Neural cell (in vitro differentiated cells): ENCODE data around the gene MARCHF9.

Experiments used
- POLR2AphosphoS5 ChIP-seq: IDR thresholded peaks from 2 replicates; pipeline ENCODE4 v1.6.1; 2012
- TF ChIP-seq, protein P1 (sequence below): fragments of 450-650 bp; IDR thresholded peaks from 2 replicates; pipeline ENCODE4 v1.5.1; 2014; ENCODE audit warnings: antibody characterized with exemption, mild to moderate bottlenecking, moderate library complexity; ENCODE audit not compliant: poor library complexity, severe bottlenecking

DNA sequence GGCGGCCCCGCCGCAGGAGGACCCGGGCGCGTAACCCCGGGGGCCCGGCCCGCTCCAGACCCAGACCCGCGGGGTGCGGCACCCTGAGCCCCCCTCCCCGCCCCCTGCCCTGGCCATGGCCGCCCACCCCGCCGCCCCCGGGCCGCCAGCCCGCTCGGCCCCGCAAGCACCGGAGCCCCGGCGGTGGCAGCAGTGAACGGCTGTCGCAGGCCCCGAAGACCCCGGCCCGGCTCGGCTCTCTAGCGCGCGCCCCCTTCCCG is 221 bp downstream of the MARCHF9 start:
- TF ChIP-seq, protein P1, sequence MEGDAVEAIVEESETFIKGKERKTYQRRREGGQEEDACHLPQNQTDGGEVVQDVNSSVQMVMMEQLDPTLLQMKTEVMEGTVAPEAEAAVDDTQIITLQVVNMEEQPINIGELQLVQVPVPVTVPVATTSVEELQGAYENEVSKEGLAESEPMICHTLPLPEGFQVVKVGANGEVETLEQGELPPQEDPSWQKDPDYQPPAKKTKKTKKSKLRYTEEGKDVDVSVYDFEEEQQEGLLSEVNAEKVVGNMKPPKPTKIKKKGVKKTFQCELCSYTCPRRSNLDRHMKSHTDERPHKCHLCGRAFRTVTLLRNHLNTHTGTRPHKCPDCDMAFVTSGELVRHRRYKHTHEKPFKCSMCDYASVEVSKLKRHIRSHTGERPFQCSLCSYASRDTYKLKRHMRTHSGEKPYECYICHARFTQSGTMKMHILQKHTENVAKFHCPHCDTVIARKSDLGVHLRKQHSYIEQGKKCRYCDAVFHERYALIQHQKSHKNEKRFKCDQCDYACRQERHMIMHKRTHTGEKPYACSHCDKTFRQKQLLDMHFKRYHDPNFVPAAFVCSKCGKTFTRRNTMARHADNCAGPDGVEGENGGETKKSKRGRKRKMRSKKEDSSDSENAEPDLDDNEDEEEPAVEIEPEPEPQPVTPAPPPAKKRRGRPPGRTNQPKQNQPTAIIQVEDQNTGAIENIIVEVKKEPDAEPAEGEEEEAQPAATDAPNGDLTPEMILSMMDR: no peak
- TF ChIP-seq POLR2AphosphoS5: no peak
